SK-MEL-5 (cell line): ENCODE measurements around the gene TMTC2. TPM values are rescaled to one million over a fixed set of nuclear protein-coding genes. Genes with fewer than 3 reads are reported as not detected.

Experiments
- DNase-seq: peaks from one replicate; pipeline ENCODE4 v3.0.0-alpha.2; 2016; ENCODE audit warnings: low read depth, low spot score
- in situ Hi-C: cut with HindIII; loops from 2 replicates; pipeline ENCODE4 v1.10.0; 2016; ENCODE audit warnings: low sequenced_read_pairs, high pct_unique_total_duplicates, low pct_unique_long_range_greater_than_20kb
- total RNA-seq: library from RNA; depleted of rRNA; stranded (reverse); fragments of >200 nt; shearing (Covaris generic); gene quantifications from 2 replicates; pipeline ENCODE4 v1.2.3, GENCODE V29; 2014

Gene TMTC2
- total RNA-seq, 1 experiment from 2014 or later, result 17.8 TPM

DNA sequence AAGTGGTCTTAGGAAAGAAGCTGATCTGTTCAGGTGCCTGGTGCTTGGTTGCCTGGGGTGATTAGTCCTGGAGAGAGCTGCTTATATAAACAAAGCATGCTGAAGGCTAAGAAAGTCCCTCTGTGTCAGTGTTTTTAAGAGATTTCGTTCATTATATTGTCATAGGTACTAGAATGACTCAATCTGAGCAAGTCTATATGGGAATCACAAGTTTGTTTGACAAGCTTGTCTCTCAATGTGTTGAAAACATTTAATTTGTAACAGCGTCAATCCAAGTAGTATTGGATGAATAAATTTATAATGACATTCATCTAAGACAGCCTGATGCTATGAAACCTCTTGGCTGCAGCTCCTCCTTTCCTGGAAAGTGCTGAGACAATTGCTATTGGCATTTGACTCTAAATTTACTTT, 256.3 kb downstream of the TMTC2 start:
- in situ Hi-C loops, result no loop called here
- DNase-seq, result no peak

DNA sequence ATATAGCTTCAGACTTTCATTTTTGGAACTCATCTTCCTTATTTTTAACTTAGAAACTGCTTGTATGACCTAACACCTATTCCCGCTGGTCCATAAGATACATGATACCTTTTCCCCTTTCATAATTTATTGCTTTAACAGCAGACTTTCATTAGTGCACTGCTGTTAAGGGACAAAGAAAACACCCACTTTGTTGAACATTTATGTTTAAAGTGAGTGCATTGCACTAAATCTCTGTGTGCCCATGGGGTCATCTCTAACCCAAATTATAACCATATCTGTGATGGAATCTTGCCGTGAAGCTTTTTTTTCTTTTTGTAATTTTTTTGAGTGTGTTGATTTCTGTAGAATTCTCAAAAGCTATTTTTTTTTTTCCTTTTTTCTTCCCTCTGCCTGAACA, 261.8 kb downstream of the TMTC2 start:
- DNase-seq, result no peak
- in situ Hi-C loops, result no loop called here

DNA sequence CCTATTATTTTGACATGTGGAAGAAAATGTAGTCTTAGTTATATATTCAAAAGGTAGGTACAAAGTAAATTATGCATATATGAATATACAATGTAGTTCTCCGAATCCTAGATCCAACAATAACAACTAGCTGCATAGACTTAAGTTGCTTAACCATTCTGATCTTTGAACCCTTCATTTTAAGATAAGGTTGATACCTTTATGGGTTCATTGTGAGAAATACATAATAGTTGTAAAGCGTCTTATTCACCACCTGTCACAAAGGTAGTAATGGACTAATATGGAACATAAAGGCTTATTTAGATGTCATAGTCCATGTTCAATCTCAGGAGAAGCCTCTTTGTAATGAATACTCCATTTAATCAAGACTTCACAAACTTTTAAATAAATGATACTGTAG, 263.6 kb downstream of the TMTC2 start:
- in situ Hi-C loops, result no loop called here
- DNase-seq, result no peak

DNA sequence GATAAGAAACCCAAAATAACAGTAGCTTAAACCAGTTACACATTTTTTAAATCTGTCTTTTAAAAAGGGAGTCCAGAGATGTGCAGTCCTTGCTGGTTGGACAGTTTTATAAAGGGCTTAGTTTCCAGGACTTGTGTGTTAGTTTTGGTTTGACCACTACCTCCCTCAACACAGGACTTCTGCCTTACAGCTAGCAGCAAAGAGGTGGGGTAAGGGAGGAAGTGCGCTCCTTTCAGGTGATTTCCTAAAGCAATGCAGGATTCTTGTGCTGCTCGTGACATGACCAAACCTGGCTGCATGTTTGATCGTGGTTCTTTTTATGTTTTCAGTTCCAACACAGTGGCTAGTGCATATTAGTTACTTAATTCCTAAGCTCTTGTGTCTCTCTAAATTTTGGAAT, 266.2 kb downstream of the TMTC2 start:
- DNase-seq, result no peak
- in situ Hi-C loops, result no loop called here

DNA sequence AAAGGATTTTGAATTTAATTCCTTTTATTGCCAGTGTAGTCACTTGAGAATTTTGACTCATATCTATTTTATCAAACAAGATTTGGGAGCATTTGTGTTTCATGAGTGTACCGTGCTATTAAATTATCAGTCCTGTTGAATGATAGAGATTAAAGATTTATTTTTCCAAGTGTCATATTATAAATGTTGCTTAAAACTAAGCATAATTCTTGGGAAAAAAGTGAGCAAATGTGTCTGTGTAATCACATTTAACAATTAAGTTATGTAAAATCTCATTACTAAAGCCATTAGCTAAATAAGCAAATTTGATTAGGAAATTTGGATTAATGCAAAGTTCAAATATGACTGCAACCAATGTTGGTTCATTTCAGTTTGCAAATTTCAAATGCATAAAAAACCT, 266.7 kb downstream of the TMTC2 start:
- in situ Hi-C loops, result no loop called here

GRCh38 chr12:82954064-82954463, 267.4 kb downstream of the TMTC2 start:
- DNase-seq, result no peak
- in situ Hi-C loops, result no loop called here

More for the DNA sequence above, 266.7 kb downstream of the TMTC2 start:
- DNase-seq, result no peak

DNA sequence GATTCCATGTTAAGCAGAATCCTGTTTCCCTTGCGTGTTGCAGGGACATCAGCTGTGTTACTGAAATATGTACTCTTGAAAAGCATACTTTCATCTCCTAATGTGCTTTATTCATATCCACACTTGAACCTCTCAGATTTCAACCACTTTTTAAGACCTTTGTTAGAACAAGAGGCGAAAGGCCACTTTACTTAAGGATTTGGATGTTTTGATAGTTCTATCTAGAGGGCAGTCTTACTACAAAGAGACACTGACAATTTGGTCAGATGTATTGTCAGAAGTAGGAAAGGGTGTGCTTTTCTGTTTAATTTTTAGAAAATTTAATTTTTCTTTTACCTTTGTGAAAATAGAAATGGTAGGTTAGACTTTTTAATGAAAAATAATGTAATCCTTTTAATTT, 267.9 kb downstream of the TMTC2 start:
- DNase-seq, result no peak
- in situ Hi-C loops, result no loop called here

GRCh38 chr12:82955043-82955442, 268.3 kb downstream of the TMTC2 start:
- in situ Hi-C loops, result no loop called here
- peak; percentile 36 for DNase-seq

GRCh38 chr12:82958966-82959365, 272.3 kb downstream of the TMTC2 start:
- in situ Hi-C loops, result no loop called here
- no peak for DNase-seq

- in situ Hi-C loops, result no loop called here
- no peak for DNase-seq
These were observed 273.1 kb downstream of the TMTC2 start for GRCh38 chr12:82959821-82960220.

DNA sequence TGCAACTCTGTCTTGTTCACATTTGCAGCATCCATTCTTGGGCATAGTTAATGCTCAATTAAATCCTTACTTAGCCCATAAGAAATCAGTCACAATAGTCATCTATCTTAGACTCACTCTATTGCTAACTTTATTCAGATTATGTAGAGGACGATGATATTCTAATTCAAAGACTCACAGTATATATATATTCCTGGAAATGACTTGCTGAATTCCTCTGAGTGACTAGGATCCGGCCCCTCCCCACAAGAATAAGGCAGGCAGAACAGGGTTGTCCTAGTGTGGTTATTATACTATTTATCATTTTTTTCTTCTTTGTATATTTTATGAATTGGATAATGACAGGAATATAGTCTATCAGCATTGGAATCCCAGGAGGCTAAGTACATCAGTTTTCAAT, 275.1 kb downstream of the TMTC2 start:
- in situ Hi-C loops, result no loop called here

GRCh38 chr12:82963956-82964355, 277.2 kb downstream of the TMTC2 start:
- in situ Hi-C loops, result no loop called here
- no peak for DNase-seq

More for the DNA sequence above, 275.1 kb downstream of the TMTC2 start:
- DNase-seq, result no peak

- DNase-seq, result peak; percentile 15
- in situ Hi-C loops, result no loop called here
These were observed 277.7 kb downstream of the TMTC2 start for GRCh38 chr12:82964446-82964845.

GRCh38 chr12:82966001-82966559, 279.4 kb downstream of the TMTC2 start:
- in situ Hi-C loops, result no loop called here

DNA sequence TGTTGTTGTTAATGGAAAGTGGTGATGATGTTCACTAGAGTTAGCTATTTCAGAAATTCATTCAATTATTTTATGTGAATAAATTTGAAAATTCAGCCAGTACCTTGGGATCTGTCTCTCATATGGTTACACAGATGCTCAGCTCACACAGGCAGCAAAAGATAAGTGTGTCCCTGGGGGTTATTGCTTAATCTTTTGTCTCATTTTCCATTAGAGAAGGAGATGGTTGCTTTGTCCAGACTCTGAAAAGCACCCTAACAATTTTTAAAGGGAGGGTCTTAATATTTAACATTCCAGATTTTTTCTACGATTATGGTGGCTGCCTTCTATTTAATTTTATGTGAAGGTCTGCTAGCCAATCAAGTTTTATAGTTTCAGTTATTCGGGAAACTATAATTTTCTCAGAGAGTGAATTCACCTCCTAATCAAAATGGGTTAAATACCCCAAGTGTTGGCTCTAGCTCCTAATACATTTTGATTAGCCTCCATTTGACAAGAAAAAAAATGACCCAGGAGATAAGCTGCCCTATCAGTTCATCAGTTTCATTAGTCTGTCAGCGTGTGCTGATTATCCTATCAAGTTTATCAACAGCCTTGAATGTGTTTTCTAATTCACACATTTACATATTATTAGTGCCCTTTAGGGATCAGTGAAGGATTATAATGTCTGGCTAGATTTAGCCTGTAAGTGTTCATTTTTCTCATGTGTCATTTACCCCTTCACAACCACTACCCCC, 282.1 kb downstream of the TMTC2 start:
- in situ Hi-C loops, result no loop called here
- DNase-seq, result no peak

More at GRCh38 chr12:82966001-82966559, 279.4 kb downstream of the TMTC2 start:
- no peak for DNase-seq

GRCh38 chr12:82970614-82971013, 283.9 kb downstream of the TMTC2 start:
- in situ Hi-C loops, result no loop called here
- DNase-seq, result no peak

- DNase-seq, result no peak
- in situ Hi-C loops, result no loop called here
These were observed 284.9 kb downstream of the TMTC2 start for GRCh38 chr12:82971584-82971983.

DNA sequence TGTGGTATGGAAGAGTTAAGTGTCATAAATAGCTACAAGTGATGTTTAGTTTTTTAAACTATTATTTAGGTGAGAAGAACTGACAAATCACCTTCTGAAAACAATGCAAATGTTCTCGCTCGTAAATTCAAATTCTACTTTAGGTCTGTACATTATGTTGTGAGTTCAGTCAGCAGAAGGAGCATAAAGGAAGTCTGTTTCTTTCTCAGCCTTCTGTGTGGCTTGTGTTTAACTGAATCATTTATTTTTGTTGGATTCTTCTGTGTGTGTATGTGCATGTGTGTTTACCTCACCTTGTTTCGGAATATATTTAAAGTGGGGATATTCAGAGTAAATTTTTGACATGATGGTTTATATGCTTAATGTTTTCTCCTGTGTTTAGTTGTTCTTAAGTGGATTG, 285.9 kb downstream of the TMTC2 start:
- no peak for DNase-seq
- in situ Hi-C loops, result no loop called here

DNA sequence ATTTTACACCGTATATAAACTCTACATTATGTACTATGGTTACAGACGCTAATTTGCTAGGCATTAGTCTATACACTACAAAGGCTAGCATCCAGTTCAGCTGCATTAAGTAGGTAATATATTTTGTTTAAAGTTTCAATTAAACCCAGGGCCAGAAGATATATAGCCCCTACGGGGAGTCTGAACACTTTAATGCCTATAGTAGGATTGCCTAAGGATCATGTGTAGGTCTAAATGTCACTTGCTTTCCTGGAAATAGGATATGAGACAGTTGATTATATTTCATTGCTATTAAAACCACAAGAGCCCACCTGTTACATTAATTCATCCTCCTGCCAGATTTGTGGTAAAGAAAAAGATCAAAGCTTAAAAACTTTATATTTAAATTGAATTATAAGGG, 286.9 kb downstream of the TMTC2 start:
- in situ Hi-C loops, result no loop called here
- no peak for DNase-seq
